Urothelium cell line (cell line): Measurements from ENCODE around the gene TIPARP.
"Not testable (repeated sequence)": the region's sequence is repeated elsewhere in the genome, so short reads cannot be mapped to it uniquely, and the experiment has no call there.

Experiments
- DNase-seq: peaks from one replicate; pipeline ENCODE4 v3.0.0; 2011; ENCODE audit warnings: low spot score, mixed read lengths
- FAIRE-seq: peaks from 2 replicates; lab custom pipeline; 2011; peaks lifted over from hg19 to GRCh38; lab: Jason Lieb, UNC

Gene TIPARP

GRCh38 chr3:156648086-156648485 lies 26.3 kb upstream of the TIPARP start:
- DNase-seq (no peak), FAIRE-seq (no peak)

- no peak for FAIRE-seq
- no peak for DNase-seq
Measured at GRCh38 chr3:156649681-156650080, 24.7 kb upstream of the TIPARP start.

GRCh38 chr3:156652661-156653060 lies 21.7 kb upstream of the TIPARP start:
- FAIRE-seq, DNase-seq: not testable (repeated sequence)

GRCh38 chr3:156654834-156655233 lies 19.6 kb upstream of the TIPARP start:
- FAIRE-seq: no peak
- DNase-seq: no peak

GRCh38 chr3:156655819-156656550 lies 18.4 kb upstream of the TIPARP start:
- FAIRE-seq: no peak
- DNase-seq: no peak

GRCh38 chr3:156657440-156657839 lies 16.9 kb upstream of the TIPARP start:
- FAIRE-seq (no peak), DNase-seq (no peak)

GRCh38 chr3:156657862-156658731 lies 16.3 kb upstream of the TIPARP start:
- DNase-seq (no peak), FAIRE-seq (no peak)

- DNase-seq (no peak), FAIRE-seq (no peak)
Measured at GRCh38 chr3:156658732-156659090, 15.7 kb upstream of the TIPARP start.

- DNase-seq (no peak), FAIRE-seq (no peak)
Measured at GRCh38 chr3:156659260-156659659, 15.1 kb upstream of the TIPARP start.

- DNase-seq (no peak), FAIRE-seq (no peak)
Measured at GRCh38 chr3:156661155-156661554, 13.2 kb upstream of the TIPARP start.

GRCh38 chr3:156664011-156664830 lies 10.2 kb upstream of the TIPARP start:
- FAIRE-seq: no peak
- no peak for DNase-seq

- no peak for DNase-seq
Measured at GRCh38 chr3:156664831-156665178, 9.6 kb upstream of the TIPARP start.

GRCh38 chr3:156665291-156665690 lies 9.1 kb upstream of the TIPARP start:
- DNase-seq (no peak), FAIRE-seq (peak; percentile 71)

More at GRCh38 chr3:156664831-156665178, 9.6 kb upstream of the TIPARP start:
- no peak for FAIRE-seq

GRCh38 chr3:156666073-156666472 lies 8.3 kb upstream of the TIPARP start:
- DNase-seq (no peak), FAIRE-seq (no peak)

- DNase-seq (no peak), FAIRE-seq (no peak)
Measured at GRCh38 chr3:156668073-156668763, 6.2 kb upstream of the TIPARP start.

GRCh38 chr3:156670077-156670476 lies 4.3 kb upstream of the TIPARP start:
- FAIRE-seq (no peak), DNase-seq (no peak)

GRCh38 chr3:156670652-156671051 lies 3.7 kb upstream of the TIPARP start:
- no peak for FAIRE-seq
- DNase-seq: no peak

GRCh38 chr3:156673732-156674045 lies 701 bp upstream of the TIPARP start:
- DNase-seq: no peak
- FAIRE-seq: no peak

- no peak for FAIRE-seq
Measured at GRCh38 chr3:156674911-156675829, 780 bp downstream of the TIPARP start.

More at GRCh38 chr3:156674911-156675829, 780 bp downstream of the TIPARP start:
- DNase-seq: peak; percentile 36
